Activated CD8-positive, alpha-beta memory T cell treated with anti-CD3 and anti-CD28 coated beads, Interleukin-2, amount 50 U/mL, for 48 hours (primary cell): ENCODE measurements around the gene TPD52L2.

Experiments used
- DNase-seq: peaks from one replicate; pipeline ENCODE4 v3.0.0-alpha.2; 2020

TPD52L2 gene

GRCh38 chr20:63882257-63883200 is 17.5 kb downstream of the TPD52L2 start:
- DNase-seq, result no peak

- no peak for DNase-seq
These were observed 18.1 kb downstream of the TPD52L2 start for GRCh38 chr20:63883201-63883593.

DNA sequence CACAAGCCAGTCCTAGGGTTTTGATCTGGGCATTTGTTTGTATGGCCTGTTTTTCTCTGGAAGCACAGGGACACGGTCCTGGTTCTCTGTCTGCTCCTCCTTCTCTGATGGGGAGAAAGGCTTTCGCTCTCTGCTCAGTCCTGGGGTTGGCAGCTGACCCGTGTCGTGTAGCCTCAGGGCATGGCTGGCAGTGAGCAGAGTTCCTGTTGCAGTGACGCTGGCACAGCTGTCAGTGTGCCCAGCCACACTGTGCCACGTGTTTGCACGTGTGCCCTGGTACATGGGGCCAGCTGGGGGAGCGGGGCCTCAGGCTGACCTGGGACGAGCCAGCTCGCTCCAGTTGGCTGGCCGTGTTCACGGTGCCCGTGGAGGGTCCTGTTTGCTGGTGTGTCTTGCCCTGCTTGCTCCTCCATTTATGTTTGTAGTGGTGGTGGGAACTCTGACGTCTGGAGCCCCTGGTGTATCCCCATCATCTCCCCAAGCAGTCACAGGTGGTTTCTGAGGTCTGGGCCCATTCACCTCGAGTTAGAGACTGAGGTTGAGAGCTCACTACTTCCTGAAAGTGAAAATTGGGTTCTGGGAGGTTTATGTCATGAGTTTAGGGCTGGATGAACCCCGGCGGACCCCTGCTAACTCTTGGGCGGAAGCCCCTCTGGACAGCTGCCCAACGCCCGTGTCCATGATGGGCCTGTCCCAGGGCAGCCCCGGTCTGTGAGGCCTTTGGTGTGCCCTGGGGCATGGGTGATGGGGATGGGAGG is 19.6 kb downstream of the TPD52L2 start:
- no peak for DNase-seq

- DNase-seq, result no peak
These were observed 20.4 kb downstream of the TPD52L2 start for GRCh38 chr20:63885264-63886053.

GRCh38 chr20:63886054-63886419 is 21.0 kb downstream of the TPD52L2 start:
- no peak for DNase-seq

GRCh38 chr20:63886921-63887320 is 21.9 kb downstream of the TPD52L2 start:
- DNase-seq, result no peak

- no peak for DNase-seq
These were observed 24.5 kb downstream of the TPD52L2 start for GRCh38 chr20:63889241-63890200.

DNA sequence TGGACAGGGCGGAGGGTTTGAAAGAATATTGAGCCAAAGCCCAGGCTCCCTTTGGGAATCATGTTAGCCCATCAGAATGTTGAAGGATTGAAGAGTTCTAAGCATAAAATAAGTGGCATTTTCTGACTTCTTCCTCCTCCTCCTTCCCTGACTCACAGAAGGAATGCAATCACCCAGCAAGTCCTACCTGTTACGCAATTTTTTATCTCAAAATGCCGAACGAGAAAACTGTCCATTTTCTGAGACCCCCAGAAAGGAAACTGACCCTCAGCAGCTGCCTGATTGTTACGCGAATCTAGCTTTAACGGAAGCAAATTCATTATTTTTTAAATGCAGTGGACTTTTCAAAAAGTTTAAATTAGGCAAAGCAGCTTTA is 25.1 kb downstream of the TPD52L2 start:
- DNase-seq, result no peak

DNA sequence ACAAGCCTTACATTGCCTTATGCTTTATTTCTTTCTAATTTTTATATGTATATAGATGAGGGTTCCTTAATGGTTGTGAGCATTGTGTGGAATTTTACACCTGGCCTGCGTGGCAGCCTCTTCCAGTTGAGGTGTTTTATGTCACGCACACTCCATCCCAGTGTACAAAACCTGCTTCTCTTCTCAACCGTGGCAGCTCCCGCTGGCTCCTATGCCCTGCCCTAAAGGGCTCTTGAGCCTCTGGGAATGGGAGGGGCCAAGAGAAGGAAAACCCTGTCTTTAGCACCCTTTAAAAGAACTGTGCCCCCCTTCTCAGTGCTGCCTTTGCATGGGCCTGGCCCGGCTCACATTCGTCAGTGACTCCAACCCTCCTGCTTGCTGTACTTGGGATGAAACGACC is 25.5 kb downstream of the TPD52L2 start:
- DNase-seq, result no peak

GRCh38 chr20:63891061-63892002 is 26.3 kb downstream of the TPD52L2 start:
- no peak for DNase-seq

DNA sequence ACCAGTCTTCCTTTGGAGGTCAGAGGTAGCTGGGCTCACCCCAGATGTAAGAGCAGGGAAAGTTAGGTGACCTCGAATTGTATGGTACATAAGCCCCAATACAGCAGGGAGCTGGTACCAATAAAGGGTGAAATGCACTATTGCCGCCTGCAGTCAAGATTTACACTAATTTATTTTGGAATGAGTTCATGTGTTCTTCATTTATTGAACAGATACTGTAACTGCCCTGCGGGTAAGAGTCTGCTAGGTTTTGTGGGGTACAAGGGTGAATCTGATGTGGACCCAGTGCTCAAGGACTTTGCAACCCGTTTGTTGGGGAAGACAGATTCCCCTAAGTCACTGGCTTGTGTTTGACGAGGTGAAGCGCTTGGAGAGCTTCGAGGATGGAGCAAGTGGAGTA is 27.3 kb downstream of the TPD52L2 start:
- no peak for DNase-seq

- no peak for DNase-seq
These were observed 28.9 kb downstream of the TPD52L2 start for GRCh38 chr20:63893999-63894357.

DNA sequence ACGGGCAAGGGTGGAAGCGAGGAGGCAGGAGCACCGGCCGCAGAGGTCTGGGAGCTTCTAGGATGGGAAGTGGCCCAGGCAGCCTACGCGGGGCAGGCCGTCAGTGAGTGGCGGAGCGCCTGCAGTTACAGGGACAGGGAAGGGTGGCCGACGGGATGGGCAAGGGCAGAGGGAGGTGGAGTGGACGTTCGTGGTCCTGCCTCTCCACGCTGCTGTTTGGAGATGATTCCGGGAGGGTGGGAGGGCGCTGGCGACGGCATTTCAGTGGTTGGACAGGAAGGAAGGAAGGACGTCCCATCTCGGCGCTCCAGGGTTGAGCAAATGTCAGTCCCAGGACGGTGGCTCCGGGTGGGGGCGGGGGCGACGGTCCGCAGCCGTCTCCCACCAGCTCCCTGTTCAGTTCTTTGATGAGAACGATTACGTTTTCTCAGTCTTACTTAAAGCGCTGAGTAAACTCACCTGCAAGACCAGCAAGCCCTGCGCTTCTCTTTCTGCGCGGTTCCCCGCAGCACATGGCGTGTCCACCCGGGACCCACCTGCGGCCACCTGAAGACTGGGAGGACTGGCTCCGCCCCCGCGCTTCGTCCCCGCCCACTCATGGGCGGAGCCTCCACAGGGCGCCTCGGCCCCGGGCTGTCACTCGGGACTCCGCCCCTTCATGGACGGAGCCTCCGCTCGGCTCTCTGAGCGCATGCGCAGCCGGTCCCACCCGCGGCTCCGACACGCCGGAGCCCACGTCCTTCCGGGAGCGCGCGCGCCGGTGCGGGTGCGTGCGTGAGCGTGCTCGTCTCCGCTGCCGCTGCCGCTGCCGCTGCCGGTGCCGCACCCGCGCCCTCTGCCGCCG is 29.5 kb downstream of the TPD52L2 start, which contains the start of gene DNAJC5:
Gene DNAJC5, plus strand, starts transcription at position 769 of the 844 bp plus-strand sequence. CDS start 33,220 bp downstream, outside the sequence.
- peak; percentile 98 for DNase-seq

- no peak for DNase-seq
These were observed 30.3 kb downstream of the TPD52L2 start for GRCh38 chr20:63895202-63895951.

GRCh38 chr20:63895952-63896263 is 30.8 kb downstream of the TPD52L2 start:
- no peak for DNase-seq

DNA sequence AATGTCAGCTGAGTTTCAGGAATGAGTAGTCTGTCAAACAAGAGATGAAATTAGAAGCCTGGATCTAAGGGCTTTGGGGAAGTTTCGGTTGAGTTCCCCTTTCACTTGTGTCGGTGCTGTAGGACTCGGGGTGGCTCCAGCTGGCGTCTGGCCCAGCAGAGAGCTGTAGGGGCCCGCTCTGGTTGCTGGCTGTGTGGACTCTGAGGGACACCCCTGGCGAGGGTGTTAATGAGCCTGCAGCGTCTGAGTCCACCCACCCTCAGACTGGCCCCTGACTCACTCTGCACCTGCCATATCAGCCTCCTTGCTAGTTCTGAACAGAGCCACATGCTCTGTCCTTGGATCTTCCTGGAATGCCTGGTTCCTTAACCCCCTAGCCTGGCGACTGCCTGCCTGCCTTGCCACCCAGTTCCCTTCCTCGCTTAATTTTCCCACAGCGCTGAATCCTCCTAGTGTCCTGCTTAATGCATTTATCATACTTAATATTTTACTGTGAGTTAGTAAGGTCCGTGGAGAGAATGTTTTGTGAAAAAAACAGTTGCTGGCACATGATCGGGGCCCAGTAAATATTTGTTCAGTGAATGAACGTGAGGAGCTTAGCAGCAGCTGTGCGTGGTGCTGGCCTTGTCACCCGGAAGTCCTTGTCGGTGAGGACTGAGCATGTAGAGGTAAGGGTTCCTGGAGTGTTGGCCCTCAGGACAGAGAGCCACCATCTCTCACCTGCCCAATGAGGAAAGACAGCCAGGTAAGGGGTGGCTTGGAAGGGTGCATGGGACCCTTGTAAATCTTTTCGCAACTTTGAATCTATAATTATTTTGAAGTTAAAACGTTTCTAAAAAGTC is 31.4 kb downstream of the TPD52L2 start:
- DNase-seq, result peak; percentile 65

DNA sequence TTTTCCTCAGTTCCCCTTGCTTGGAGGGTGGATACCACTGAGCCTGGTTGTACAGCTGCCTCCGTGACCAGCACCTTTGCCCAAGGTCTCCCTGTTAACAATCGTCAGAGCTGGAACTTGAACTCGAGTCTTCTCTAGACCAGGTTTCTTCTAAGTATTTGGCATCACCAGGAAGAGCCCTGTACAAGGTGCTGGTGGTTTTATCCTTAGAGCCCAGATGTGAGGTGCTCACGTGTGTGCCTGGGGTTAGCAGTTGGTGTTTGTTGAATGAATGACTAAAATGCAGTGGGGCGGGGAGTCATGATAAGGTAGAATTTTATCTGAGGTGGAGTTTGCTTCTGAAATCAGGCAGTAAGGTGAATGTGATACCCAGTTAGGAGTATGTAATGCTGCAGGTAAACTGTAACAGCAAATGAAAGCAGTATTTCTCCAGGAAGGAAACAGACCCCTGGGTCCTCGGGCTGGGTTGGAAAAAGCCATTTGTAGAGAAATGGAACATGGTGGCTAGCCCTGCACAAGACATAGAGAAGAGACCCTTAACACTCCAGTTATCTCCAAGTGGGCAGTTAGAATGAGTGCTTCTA is 33.0 kb downstream of the TPD52L2 start:
- DNase-seq, result no peak
